SKM-1 (cell line): ENCODE data around the gene PHF1.

Experiments
- DNase-seq: peaks from one replicate; lab custom pipeline; 2025; ENCODE audit not compliant: unreplicated experiment; lab: John Stamatoyannopoulos, UW

Gene PHF1

DNA sequence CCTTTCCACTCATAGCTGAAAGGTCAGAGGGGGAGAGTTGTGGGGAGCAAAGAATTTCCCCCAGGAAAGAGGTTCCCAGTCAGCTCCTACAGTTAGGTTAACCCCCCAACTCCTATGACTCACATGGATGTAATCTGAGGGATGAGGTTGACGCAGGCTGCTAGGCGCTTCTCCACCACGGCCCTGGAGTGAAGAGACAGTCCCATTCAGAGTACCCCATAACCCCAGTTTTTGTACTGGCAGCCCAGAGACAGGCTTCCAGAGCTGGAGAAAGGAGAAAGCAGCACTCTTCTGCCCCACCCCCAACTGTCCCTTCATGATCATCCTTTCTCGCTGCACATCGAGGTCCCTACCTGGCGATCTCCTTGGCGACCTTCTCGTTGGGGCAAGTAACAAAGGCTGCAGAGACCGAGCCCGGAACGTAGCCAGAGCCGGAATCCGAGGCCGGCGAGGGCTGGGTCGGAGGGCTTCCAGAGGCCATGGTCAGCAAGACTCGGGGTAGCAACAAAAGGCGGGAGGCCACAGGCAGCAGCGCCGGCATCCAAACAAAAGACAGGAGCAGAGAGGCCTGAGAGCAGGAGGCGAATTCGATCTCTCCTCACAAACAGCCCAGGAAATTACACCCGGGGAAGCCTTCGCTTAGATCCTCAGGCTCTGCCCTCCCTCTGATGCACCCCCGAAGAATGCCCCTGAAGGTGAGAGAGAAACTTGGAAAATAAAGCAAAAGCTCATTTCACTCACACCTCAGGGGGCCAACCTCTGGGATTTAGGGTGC, 6.5 kb downstream of the PHF1 start:
- no peak for DNase-seq

DNA sequence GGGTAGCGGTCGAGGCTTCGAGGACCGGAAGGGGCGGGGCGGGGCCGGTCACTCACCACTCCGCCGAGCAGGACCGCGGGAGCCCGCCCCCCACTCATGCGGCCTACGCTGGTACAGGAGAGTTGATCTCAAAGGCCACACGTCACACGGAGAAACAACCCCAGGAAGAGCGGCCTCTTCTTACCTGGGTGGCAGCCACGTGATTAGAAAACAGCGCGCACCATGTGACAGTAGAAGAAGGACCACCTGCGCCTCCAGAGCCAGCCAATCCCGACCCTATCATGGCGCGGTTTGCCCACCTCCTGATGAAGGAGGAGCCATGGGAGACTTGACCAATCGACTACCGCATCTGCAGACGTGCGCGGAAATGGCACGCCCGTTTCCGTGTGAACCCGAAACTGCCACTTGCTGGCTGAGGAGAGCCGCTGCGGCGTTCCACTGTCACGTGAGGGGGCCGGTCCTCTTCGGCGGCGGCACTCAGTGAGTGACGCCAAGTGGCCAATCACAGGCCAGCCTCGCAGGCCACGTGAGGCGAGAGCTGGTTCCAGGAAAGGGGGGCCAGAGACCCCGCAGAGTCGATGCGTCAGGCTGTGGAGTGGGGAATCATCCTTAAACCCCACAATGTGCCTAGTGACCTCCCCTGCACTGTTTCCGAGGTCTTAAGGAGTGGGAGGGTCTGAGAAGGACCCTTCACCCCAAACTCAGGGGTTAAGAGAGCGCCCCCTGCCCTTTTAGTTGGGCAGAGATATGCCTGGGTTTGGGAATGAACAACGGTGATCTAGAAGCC, 7.3 kb downstream of the PHF1 start, which contains the start of gene CUTA:
CUTA (minus strand) TSS at position 205 of the 787 bp plus-strand sequence; CDS start at position 98, 107 bp downstream.
- peak; percentile 95 for DNase-seq

DNA sequence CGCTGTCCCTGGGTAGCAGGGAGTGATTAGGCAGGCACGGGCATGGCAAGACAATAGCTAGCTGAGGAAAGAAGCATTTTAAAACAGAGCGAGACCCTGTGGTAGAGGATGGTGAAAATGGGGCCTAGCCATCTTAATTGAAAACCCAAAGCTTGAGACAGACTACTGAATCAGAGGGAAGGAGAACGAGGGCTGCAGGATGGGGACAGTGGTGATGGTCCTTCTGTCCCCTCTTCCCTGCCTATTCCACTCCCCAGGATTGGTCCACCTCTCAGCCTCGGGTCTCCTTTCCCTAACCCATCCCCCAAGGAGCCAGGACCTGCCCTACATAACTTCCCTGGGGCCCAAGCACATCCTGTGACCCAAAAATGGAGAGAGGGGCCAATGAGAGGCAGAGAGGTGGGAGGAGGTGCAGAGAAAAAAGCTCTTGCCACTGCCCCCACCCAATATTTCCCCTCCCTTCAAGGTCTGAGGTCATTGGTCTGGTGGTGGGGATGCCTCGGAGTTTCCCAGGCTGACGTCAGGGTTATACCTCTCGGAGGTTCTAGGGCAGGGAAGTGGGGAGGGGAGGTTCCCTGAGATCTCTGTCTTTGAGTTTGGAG, 8.0 kb downstream of the PHF1 start:
- no peak for DNase-seq

DNA sequence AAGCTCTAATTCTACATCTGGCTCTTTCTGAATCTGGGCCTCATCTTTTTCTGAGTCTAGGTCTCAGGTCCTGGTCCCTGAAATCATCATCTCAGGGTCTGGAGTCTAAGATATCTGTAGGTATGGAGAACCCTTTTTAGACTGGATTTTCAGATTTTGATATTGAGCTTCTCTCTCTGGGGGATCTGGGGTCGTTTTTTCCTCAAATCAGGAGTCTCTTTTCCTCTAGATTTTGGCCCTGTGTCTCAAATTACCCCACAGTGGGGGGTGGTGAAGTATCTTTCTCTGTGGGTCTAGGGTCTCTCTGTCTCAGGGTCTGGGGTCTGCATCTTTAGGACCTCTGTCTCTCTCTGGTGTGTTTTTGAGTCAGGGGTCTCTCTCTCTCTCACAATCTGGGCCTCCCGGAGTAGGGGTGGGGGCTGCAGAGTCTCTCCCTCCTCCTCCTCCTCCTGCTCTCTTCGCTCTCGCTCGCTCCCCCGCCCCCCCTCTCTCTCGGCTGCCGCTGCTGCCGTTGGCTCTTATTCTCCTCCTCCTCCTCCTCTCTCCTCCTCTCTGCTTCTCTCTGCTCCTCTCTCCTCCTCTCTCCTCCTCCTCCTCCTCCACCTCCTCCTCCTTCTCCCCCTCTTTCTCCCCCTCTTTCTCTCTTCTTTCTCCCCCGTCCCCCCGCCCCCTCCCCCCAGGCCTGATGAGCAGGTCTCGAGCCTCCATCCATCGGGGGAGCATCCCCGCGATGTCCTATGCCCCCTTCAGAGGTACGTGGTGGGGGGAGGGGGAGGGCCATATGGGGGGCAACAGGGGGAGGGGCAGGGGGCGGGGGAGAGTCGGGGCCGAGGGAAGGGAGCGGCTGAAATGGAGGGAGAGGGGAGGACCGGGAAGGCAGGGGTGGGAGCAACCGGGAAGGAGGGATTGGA, 9.0 kb downstream of the PHF1 start, which contains the start of gene SYNGAP1:
SYNGAP1 (plus strand) TSS at position 486 of the 911 bp plus-strand sequence; CDS start at position 686, 200 bp downstream.
- no peak for DNase-seq

DNA sequence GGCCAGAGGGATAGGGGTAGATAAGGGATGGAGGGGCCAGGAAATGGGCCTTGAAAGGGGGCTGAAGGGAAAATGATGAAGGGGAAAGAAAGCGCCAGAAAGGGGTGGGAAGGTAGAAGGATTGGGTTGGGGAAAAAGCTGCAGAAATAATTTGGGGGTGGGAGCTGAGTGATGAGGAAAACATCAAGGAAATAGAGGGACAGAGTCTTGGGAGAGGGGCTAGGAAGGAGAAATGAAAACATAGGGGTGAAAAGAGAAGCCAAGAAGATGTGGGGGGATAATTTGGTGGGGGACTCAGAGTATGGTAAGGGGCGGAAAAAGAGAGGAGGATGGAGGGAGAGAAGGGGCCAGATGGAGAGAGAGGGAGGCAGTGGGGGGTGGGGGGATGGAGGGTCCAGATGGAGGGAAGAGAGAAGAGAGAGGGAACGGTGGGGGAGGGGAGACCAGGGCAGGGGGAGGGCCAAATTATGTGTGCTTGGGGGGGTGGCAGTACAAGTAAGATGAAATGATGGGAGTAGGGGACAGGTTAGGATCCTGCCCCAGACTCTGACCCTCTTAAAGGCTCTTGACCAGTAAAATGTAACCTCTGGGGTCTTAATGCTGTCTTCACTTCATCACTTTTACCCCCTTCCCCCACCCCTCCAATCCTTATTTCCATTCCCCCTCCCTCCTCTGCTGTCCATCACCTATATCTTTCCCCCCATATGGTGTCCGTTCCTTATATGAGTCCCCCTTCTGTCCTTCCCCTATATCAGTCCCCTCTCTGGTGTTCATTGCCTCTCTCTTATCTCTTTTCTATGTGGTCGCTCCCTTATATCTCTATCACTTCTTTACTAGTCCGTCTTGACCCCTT, 9.9 kb downstream of the PHF1 start:
- DNase-seq, result no peak

DNA sequence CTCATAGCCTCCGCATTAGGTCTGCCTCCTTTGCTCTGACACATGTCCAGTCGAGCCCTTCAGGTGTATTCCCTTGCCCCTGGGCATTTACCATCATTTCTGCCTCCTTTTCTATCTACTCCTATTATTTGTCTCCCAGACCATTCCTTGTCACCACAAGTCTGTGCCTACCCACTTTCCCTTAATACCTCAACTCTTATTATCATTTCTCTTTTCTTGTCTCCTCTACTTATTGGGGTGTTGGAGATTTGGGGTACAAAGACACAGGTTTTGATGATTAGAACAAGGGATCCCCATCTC, 10.5 kb downstream of the PHF1 start:
- no peak for DNase-seq

DNA sequence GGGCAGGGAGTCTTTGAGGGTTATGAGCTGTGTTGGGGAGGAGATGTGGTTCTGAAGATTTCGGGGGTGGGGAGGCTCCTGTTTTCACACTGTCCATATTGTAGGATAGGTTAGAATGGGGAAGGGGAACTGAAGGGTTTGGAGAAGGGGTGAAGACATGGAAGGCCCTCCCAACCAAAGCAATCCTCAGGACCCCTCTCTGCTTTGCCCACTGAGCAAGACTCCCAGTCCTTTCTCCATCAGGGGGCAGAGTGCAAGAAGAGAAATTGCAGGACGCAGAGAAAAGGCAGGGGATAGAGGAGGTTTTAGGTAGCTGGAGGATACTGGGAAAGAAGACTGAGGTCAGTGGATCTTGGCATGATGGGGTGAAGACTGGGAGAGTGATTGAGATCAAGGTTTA, 13.0 kb downstream of the PHF1 start:
- no peak for DNase-seq

DNA sequence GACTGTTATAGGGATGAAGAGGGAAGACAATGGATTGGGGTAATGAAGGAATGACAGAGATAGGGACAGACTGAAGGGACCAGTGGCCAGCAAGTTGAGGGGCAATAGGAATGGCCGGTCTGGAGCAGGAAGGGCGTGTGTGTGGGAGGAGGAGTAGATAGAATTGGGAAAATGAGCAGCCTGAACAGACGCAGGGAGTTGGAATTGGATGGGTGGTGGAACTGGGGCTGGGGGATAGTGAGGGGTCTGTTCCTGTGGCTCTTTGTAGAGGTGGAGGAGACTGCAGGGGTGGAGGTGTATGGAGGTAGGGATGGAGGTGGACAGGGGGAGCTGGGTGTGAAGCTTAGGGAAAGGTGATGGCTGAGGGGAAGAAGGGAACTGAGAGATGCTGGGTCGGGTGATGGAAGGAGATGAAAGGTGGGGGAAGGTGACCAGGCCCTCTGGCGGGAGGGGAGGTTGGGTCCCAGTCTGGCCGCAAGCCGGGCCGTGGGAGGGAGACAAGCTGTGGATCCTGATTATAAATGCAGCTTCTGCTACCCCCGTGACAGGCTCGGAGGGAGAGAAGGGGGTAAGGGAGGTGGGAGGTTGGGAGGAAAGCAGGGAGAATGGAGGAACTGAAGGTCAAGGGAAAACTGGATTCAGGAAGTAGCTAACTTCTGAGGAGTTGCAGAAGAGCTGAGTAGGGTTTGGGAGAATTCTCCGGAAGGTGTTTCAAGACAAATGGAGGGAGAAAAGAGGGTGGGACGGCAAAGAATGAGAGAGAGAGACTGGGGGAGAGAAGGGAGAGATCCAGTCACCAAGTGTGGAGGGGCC, 14.2 kb downstream of the PHF1 start:
- DNase-seq, result no peak

DNA sequence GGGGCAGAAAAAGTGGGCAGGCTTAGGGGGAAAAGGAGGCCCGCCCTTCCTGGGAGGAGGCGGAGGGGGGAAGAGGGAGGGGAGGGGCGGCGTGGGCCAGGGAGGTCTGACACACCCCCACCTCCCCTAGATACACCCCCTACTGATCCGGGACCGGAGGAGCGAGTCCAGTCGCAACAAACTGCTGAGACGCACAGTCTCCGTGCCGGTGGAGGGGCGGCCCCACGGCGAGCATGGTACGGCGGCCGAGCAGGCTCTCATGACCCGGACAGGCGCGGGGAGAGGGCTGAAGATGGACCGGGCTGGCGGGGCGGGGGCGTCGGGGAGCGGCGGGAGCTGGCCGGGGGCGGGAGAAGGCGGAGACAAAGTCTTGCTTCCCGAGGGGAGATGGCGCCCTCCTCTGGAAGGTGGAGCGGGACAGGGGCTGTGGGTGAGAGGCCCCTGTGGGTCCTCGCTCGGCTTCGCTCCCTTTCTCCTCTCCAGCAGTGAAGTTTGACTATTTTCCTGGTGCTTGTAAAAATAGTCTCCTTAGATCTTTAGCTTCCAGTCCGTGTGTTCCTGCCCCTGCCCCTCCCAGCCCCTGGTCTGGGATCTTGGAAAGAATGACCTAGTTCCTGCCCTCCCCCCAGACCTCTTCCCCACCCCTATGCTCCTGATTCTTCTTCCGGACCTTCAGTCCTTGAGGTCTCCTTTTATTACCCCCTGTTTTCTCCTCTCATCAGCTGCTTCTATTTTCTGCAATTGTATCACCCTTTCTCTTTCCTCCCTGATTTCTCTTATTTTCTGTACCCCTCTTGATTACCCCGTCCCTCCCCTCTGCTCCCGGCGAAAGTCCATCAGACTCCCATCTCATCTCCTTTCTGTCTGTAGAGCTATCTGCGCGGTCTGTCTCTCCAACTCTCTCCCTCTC, 15.1 kb downstream of the PHF1 start:
- peak; percentile 66 for DNase-seq

DNA sequence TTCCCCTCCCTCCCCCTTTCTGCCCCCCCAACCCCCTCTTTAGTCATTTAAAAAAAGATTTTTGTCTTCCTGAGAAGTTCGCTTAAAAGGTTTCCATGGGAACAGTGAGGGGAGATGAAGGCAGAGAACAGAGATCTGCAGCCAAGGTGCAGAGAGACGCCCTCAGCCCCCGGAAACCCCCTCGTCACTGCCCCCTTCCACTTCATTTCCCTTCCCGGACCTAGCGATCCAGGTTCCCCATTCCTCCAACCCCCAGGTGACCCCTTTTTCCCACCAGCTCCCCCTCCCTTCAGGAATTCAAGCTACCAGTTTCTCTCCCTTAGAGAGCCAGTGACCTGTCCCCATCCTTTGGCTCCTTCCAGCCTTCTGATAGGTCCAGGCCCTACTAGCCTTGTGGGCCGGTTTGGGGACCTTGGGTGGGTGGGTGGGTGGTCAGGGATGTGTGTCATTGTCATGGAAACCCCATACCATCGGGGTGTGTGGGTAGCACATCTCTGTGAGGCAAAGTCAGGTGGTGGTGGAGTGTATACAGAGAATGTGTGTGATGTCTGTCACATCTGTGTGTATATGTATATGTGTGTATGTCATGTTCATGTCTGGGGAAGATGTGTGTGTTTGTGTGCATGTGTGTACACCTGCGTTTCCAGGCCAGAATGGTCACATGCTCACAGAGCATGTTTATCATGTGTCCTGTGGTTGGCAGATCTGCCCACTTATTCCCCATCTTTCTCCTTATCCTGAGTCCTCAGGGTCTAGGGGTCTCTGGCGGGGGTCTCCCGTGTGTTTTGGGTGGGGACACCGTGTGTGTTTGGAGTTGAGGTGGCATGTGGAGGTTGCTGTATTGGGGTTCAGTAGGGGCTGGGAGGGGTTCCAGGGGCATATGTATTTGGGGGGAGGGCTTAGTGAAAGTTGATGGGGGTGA, 16.0 kb downstream of the PHF1 start:
- DNase-seq, result no peak

DNA sequence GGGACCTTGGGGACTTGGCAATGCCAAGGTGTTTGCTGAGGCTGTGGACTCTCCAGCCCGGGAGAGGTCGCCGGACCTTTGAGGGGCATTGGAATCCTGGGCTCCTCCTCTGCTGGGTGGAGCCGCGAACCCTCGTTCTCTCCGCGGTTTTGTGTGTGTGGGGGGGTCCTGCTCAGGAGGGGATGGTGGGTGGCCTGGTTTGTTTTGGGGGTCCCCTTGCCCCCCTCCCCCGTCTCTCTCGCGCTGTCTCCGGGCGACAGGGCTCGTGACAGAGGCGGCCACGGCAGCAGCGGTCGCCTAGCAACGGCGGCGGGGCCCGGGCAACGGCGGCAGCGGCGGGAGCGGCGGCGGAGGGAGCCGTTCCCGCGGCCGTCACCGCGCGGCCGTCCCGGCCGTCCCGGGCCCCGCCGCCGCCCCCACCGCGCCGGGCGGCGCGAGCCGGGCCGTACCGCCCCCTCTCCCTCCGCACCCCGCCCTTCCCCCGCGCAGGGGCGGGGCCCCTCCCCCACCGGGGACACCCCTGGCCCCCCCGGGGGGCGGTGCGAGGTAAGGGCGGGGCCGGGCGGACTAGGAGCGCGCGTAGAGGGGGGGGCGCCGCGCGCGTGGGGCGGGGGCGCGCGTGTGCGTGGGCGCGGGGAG, 16.9 kb downstream of the PHF1 start:
- DNase-seq, result no peak

DNA sequence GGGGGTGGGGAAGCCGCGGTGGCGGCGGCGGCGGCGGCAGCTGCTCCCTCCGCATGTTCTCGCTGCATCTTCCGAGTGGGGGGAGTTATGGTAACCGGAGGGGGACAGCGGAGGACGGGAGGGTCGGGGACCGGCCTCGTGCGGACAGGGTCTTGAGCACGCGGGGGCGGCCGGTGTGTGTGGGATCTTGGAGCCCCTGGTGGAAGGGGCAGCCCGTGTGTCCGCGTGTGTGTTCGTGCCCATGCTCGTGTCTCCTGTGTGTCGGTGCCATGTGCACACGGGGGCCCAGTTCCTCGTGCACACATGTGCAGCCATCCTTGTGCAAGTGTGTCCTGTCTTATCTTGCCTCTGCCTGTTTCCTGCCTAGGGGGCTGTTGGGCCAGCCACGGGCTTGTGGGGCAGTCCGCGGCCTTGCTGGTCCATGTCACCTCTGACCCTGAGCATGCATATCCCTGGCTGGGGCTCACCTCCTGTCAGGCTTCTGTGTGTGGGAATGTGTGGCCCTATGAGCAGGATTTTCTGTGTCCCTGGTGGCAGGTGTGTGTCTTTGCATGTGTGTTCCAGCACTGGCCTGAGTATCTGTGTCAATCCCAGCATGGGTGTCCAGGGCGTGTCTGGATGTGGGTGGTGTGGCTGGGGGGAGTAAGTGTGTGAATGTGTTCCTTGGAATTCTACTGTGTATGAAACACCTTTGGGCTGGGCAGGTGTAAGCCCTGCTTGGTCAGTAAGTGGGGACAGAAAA, 17.6 kb downstream of the PHF1 start:
- DNase-seq, result peak; percentile 50

DNA sequence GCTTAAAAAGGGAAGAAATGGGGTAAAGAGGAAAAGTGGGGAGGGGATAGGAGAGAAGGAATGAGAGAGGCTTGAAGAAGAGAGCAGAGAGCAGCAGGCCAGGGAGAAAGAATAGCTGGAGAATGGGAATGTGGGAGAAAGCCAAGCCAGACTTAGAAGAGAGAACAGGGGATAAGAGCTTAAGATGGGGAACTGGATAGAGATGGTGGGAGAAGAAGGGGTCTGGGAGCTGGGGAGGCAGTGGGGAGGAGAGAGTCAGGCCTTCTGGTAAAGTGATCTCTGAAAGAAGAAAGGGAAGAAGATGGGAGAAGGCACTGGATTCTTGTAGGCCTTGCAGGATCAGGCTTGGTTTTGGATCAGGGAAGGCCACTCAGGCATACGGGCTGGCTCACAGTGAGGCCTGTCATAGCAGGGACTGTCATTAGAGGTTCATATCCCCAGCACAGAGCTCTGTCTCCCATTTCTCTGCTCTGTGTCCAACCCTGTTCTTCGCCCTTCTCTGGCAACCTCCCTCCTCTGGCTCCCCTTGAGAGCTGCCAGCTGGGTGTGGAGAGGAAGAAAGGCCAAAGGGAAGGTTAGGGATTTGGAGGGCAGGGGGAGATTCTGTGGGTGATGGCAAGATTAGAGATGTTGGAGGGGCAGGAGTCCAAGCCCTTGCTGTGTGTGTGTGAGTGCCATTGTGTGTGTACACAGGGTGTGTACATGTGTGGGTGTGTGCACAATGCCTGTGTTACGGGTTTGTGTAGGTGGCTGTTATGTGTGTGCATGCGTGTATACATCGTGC, 18.3 kb downstream of the PHF1 start:
- DNase-seq, result no peak

DNA sequence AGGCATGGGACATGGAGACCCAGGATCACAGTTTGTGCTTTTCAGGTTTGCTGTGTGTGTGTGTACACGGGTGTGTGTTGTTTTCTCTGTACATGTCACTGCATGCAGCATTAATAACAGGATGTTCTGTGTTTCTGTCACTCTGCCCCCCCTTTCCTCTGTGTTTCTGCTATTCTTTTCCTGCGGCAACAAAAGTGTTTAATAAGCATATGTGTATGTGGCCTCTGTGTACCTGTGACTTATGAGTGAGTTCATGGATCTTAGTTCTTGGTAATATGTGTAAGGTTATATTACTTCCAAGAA, 18.9 kb downstream of the PHF1 start:
- no peak for DNase-seq

DNA sequence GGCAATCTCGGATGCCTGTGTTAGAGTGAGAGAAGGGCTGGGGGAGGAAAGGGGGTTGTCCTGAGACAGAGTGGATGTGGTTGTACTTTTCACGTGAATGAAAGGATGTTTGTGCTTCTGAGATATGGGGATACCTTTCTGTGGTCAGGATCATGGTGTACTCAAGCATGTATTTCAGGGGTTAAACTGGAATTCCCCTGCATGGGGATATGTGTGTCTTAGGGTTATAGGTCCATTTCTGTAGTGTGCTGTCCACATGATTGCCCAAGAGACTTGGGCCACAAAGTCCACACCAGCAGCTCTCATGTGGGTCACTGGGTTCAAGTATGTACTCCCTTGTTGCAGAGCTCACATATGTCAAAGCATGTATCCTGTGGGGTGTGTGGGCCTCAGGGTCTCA, 19.5 kb downstream of the PHF1 start:
- no peak for DNase-seq
